22Rv1 (cell line): Measurements from ENCODE around the gene CLMP.
"Not testable (repeated sequence)": the region's sequence is repeated elsewhere in the genome, so short reads cannot be mapped to it uniquely, and the experiment has no call there.

Source experiments
- H3K27ac ChIP-seq: fragments of 450-650 bp; 2 replicates; pipeline ENCODE4 v1.5.1; 2017
- CTCF ChIP-seq: fragments of 450-650 bp; IDR thresholded peaks from 2 replicates; pipeline ENCODE4 v1.5.1; 2017; ENCODE audit warnings: mild to moderate bottlenecking
- ZFX ChIP-seq: fragments of 450-650 bp; IDR thresholded peaks from 2 replicates; pipeline ENCODE4 v1.6.1; 2017; ENCODE audit warnings: antibody characterized with exemption, borderline replicate concordance

Gene CLMP

GRCh38 chr11:123143921-123144320 is 51.1 kb downstream of the CLMP start:
- H3K27ac ChIP-seq: no peak overlapping the region
- no peak for TF ChIP-seq ZFX
- TF ChIP-seq CTCF: no peak

- TF ChIP-seq CTCF (no peak), ZFX (no peak)
- no peak overlapping the region for H3K27ac ChIP-seq
Observed at GRCh38 chr11:123143476-123143875, 51.6 kb downstream of the CLMP start.

- no peak overlapping the region for H3K27ac ChIP-seq
- TF ChIP-seq CTCF (no peak), ZFX (no peak)
Observed at GRCh38 chr11:123139206-123139605, 55.8 kb downstream of the CLMP start.

- no peak overlapping the region for H3K27ac ChIP-seq
Observed at GRCh38 chr11:123137431-123138224, 57.4 kb downstream of the CLMP start.

GRCh38 chr11:123135863-123136446 is 59.1 kb downstream of the CLMP start:
- H3K27ac ChIP-seq: no peak overlapping the region
- no peak for TF ChIP-seq ZFX
- no peak for TF ChIP-seq CTCF

More at GRCh38 chr11:123137431-123138224, 57.4 kb downstream of the CLMP start:
- TF ChIP-seq CTCF (no peak), ZFX (no peak)

GRCh38 chr11:123132881-123133280 is 62.2 kb downstream of the CLMP start:
- no peak overlapping the region for H3K27ac ChIP-seq
- no peak for TF ChIP-seq ZFX
- no peak for TF ChIP-seq CTCF

- not testable (repeated sequence) for H3K27ac ChIP-seq
Observed at GRCh38 chr11:123132034-123132766, 62.8 kb downstream of the CLMP start.
